Astrocyte (in vitro differentiated cells and primary cell): Measurements from ENCODE around the gene MTURN. TPM values are rescaled to one million over a fixed set of nuclear protein-coding genes. Genes with fewer than 3 reads are reported as not detected.

Source experiments
- DNase-seq: peaks from one replicate; pipeline ENCODE4 v3.0.0-alpha.2; 2010; ENCODE audit warnings: low read depth
- FAIRE-seq: peaks from 2 replicates; lab custom pipeline; 2011; peaks lifted over from hg19 to GRCh38; lab: Jason Lieb, UNC
- H2AFZ ChIP-seq: 2 replicates; pipeline ENCODE4 v1.6.0; 2012; ENCODE audit warnings: low read depth, low read length, inconsistent platforms
- H3K27ac ChIP-seq: 2 replicates; pipeline ENCODE4 v1.5.1; 2011; ENCODE audit warnings: low read depth, low read length, inconsistent platforms
- H3K27me3 ChIP-seq: 2 replicates; pipeline ENCODE4 v1.6.0; 2011; ENCODE audit warnings: low read length, inconsistent platforms; ENCODE audit not compliant: insufficient read depth
- H3K36me3 ChIP-seq: 2 replicates; pipeline ENCODE4 v1.5.1; 2011; ENCODE audit warnings: low read length, inconsistent platforms; ENCODE audit not compliant: insufficient read depth
- H3K4me1 ChIP-seq: 2 replicates; pipeline ENCODE4 v1.5.1; 2011; ENCODE audit warnings: low read length, inconsistent platforms; ENCODE audit not compliant: insufficient read depth
- H3K4me2 ChIP-seq: 2 replicates; pipeline ENCODE4 v1.6.0; 2012; ENCODE audit warnings: low read length, inconsistent platforms
- H3K4me3 ChIP-seq: 2 replicates; pipeline ENCODE4 v1.5.1; 2011; ENCODE audit warnings: low read depth, mild to moderate bottlenecking, low read length, inconsistent platforms; ENCODE audit not compliant: insufficient read depth
- H3K79me2 ChIP-seq: 2 replicates; pipeline ENCODE4 v1.6.0; 2012; ENCODE audit warnings: mild to moderate bottlenecking, low read length, inconsistent platforms; ENCODE audit not compliant: insufficient read depth
- H3K9ac ChIP-seq: 2 replicates; pipeline ENCODE4 v1.6.0; 2012; ENCODE audit warnings: mild to moderate bottlenecking, low read length, inconsistent platforms
- H3K9me3 ChIP-seq: 2 replicates; pipeline ENCODE4 v1.5.1; 2012; ENCODE audit warnings: low read depth, mild to moderate bottlenecking, low read length, inconsistent platforms; ENCODE audit not compliant: insufficient read depth
- H4K20me1 ChIP-seq: 2 replicates; pipeline ENCODE4 v1.6.0; 2012; ENCODE audit warnings: low read length, inconsistent platforms; ENCODE audit not compliant: insufficient read depth
- H3K27ac Mint-ChIP-seq: one replicate; pipeline ENCODE4 v1.8.0; 2021; ENCODE audit warnings: mild to moderate bottlenecking, mixed read lengths; ENCODE audit not compliant: unreplicated experiment
- H3K27me3 Mint-ChIP-seq: one replicate; pipeline ENCODE4 v1.8.0; 2021; ENCODE audit warnings: low read depth, mixed read lengths; ENCODE audit not compliant: unreplicated experiment
- H3K36me3 Mint-ChIP-seq: one replicate; pipeline ENCODE4 v1.8.0; 2021; ENCODE audit warnings: low read depth, mixed read lengths; ENCODE audit not compliant: unreplicated experiment
- H3K4me1 Mint-ChIP-seq: one replicate; pipeline ENCODE4 v1.8.0; 2021; ENCODE audit warnings: low read depth, mixed read lengths; ENCODE audit not compliant: unreplicated experiment
- H3K4me3 Mint-ChIP-seq: one replicate; pipeline ENCODE4 v1.8.0; 2021; ENCODE audit warnings: mild to moderate bottlenecking, moderate library complexity, mixed read lengths; ENCODE audit not compliant: unreplicated experiment
- H3K9me3 Mint-ChIP-seq: one replicate; pipeline ENCODE4 v1.8.0; 2021; ENCODE audit warnings: mild to moderate bottlenecking, mixed read lengths; ENCODE audit not compliant: unreplicated experiment
- EZH2 ChIP-seq: IDR thresholded peaks from 2 replicates; pipeline ENCODE4 v1.6.1; 2012; ENCODE audit warnings: mild to moderate bottlenecking, low read length, inconsistent platforms; ENCODE audit not compliant: insufficient read depth
- total RNA-seq: library from RNA; stranded (reverse); gene quantifications from 2 replicates; pipeline ENCODE4 v1.2.1, GENCODE V29; 2021
- TF ChIP-seq, protein P1 (sequence below): IDR thresholded peaks from 2 replicates; pipeline ENCODE4 v1.5.1; 2011; ENCODE audit warnings: low read depth, mild to moderate bottlenecking, inconsistent platforms, low read length, moderate library complexity; ENCODE audit not compliant: insufficient read depth

The MTURN gene
- total RNA-seq, 1 donor from 2014 or later, result 9.3 TPM

DNA sequence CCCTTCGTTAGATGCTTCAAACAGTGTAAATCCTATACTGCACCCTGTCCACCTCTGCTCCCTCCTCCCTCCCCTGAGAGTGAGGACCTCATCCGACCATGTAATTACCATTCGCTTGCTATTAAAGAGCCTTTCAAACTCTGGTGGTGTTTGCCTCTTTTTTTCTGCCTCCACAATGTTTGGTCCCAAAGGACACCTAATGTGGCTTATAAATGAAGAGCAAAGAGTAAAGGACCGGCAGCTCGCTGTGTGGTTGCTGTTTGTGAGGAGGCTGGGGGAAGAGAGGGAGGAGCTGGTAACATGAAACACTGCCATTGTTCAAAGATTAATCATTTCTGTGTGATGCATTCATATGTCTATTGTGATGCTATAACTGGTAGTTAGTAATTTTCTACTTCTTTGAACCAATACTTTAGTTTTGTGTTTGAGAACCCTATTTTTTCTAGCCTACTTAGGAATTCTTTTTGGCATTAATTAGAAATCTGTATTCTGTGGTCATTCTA, 27.9 kb downstream of the MTURN start:
- FAIRE-seq (no peak), DNase-seq (peak; percentile 70)
- Histone ChIP-seq H3K4me1 (peaks cover 25% of the 10 kb centered on the region), H2AFZ (peak overlapping the region; percentile 58), H3K9ac (peak overlapping the region; percentile 70), H3K9me3 (no peaks in the 10 kb centered on the region), H3K27ac (peak overlapping the region; percentile 51), H3K27me3 (no peaks in the 10 kb centered on the region), H3K79me2 (no peaks in the 10 kb centered on the region), H4K20me1 (no peaks in the 10 kb centered on the region), H3K4me3 (peak overlapping the region; percentile 49), H3K36me3 (no peaks in the 10 kb centered on the region), H3K4me2 (peak overlapping the region; percentile 84)
- no peaks in the 10 kb centered on the region for H3K9me3 Mint-ChIP-seq
- H3K4me1 Mint-ChIP-seq, result peaks cover 36% of the 10 kb centered on the region
- H3K36me3 Mint-ChIP-seq, result peaks cover 5% of the 10 kb centered on the region
- TF ChIP-seq EZH2, result no peak
- TF ChIP-seq, protein P1, sequence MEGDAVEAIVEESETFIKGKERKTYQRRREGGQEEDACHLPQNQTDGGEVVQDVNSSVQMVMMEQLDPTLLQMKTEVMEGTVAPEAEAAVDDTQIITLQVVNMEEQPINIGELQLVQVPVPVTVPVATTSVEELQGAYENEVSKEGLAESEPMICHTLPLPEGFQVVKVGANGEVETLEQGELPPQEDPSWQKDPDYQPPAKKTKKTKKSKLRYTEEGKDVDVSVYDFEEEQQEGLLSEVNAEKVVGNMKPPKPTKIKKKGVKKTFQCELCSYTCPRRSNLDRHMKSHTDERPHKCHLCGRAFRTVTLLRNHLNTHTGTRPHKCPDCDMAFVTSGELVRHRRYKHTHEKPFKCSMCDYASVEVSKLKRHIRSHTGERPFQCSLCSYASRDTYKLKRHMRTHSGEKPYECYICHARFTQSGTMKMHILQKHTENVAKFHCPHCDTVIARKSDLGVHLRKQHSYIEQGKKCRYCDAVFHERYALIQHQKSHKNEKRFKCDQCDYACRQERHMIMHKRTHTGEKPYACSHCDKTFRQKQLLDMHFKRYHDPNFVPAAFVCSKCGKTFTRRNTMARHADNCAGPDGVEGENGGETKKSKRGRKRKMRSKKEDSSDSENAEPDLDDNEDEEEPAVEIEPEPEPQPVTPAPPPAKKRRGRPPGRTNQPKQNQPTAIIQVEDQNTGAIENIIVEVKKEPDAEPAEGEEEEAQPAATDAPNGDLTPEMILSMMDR, result no peak
- H3K4me3 Mint-ChIP-seq, result peak overlapping the region; percentile 60
- peaks cover 4% of the 10 kb centered on the region for H3K27me3 Mint-ChIP-seq
- peak overlapping the region; percentile 89 for H3K27ac Mint-ChIP-seq

DNA sequence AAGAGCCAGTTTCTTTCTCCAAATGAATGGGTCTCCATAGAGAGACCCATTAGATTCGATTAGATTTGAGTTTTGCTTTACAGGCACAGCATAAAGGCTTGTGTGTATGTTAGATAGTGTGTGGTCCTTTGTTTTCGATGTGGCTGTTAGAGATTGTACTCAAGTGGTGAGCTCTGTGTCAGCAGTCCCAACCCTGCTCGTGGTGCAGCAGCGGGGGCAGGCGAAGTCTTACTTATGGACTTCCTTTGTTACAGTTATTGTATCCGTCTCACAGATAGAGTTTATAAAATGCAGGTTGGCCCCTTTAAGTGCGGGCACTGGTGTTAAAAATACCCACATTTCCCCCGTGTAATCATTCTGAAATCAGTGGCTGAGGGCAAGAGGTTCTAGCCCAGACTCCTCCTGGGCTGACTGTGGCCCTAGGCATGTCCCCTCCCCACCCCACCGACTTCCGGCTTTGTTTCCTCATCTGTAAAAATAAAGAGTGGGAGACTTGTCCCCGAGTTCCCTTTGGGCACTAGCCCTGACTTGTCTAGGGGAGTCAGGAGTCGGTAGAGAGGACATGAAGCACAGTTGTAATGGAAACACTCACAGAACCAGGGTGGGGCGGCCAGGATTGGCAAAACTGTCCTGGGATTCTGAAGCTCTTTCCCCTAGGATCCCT, 28.6 kb downstream of the MTURN start:
- no peaks in the 10 kb centered on the region for H3K27me3 ChIP-seq
- peaks cover 25% of the 10 kb centered on the region for H3K4me1 ChIP-seq
- peak overlapping the region; percentile 84 for H3K4me2 ChIP-seq
- H3K27ac ChIP-seq, result peak overlapping the region; percentile 51
- Mint-ChIP-seq H3K4me1 (peaks cover 36% of the 10 kb centered on the region), H3K27me3 (peaks cover 6% of the 10 kb centered on the region), H3K4me3 (peak overlapping the region; percentile 60), H3K27ac (peak overlapping the region; percentile 89), H3K9me3 (no peaks in the 10 kb centered on the region), H3K36me3 (peaks cover 6% of the 10 kb centered on the region)
- H3K4me3 ChIP-seq, result peak overlapping the region; percentile 49
- DNase-seq (no peak), FAIRE-seq (no peak)
- no peaks in the 10 kb centered on the region for H4K20me1 ChIP-seq
- peak overlapping the region; percentile 50 for H2AFZ ChIP-seq
- H3K9ac ChIP-seq, result peak overlapping the region; percentile 70
- TF ChIP-seq, protein P1, result no peak
- no peak for TF ChIP-seq EZH2
- no peaks in the 10 kb centered on the region for H3K36me3 ChIP-seq
- H3K79me2 ChIP-seq, result no peaks in the 10 kb centered on the region
- no peaks in the 10 kb centered on the region for H3K9me3 ChIP-seq

DNA sequence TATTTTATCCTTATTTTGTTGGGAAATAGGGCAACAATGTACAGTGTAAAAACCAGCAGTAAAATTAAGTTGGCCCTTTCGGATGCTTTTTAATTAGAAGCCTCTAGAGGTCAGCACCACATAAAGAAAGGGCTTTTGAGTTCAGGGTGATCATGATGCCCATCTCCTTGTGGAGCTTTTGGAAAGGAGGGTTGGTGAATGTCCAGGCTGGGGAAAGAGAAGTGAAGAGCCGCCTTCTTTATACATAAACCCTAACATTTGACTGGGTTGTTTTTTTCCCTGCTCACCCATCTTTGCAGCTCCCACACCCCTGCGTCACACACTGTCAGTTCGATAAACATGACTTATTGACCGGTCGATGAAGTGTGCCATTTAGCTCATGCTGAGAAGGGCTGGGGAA, 29.8 kb downstream of the MTURN start:
- peaks cover 6% of the 10 kb centered on the region for H3K36me3 Mint-ChIP-seq
- peak; percentile 39 for DNase-seq
- Histone ChIP-seq H3K9ac (no peak overlapping the region), H3K27me3 (peaks cover 5% of the 10 kb centered on the region), H3K4me2 (peak overlapping the region; percentile 34), H3K4me3 (no peak overlapping the region), H3K36me3 (no peaks in the 10 kb centered on the region), H3K79me2 (no peaks in the 10 kb centered on the region), H3K4me1 (peaks cover 31% of the 10 kb centered on the region), H3K27ac (no peak overlapping the region), H2AFZ (no peak overlapping the region), H3K9me3 (no peaks in the 10 kb centered on the region), H4K20me1 (no peaks in the 10 kb centered on the region)
- FAIRE-seq, result no peak
- H3K4me1 Mint-ChIP-seq, result peaks cover 45% of the 10 kb centered on the region
- no peak overlapping the region for H3K4me3 Mint-ChIP-seq
- peaks cover 6% of the 10 kb centered on the region for H3K27me3 Mint-ChIP-seq
- no peaks in the 10 kb centered on the region for H3K9me3 Mint-ChIP-seq
- TF ChIP-seq EZH2, result no peak
- TF ChIP-seq, protein P1, result peak; percentile 65
- no peak overlapping the region for H3K27ac Mint-ChIP-seq
